ENCODE measurements around the gene FAM120C.

FAM120C gene

DNA sequence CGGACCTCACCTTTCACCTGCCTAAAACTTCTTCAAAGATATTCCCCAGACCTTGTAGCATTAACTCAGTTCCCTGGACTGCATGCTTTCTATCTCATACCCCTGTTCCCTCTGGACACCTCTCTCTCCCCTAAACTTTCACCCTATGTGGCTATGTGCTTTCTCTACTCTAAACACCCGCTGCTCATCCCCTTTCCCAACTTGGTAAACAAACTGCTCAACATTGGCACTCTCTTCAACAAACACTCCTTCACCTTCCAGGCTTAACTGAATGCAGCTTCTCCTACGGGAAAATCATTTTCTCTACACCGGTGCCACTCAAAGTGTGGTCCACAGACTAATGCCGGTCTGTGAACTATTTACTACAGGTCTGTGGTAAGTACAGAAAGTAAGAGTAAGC lies 158.7 kb downstream of the FAM120C start:
- in situ Hi-C loops (cut with HindIII; ENCODE audit: low sequenced_read_pairs) = no loop called here
- no peak for TF ChIP-seq CTCF (IDR thresholded peaks at IDR 0.05; ENCODE audit: low read depth, low read length, missing control alignments)
- H3K4me3 ChIP-seq (ENCODE audit: low read depth, low read length) = no peak overlapping the region
- DNase-seq (ENCODE audit: low read depth) = no peak

Measured in astrocyte of the cerebellum (primary cell).